Osteoblast (primary cell): ENCODE measurements around the gene CD274. TPM values are rescaled to one million over a fixed set of nuclear protein-coding genes. Genes with fewer than 3 reads are reported as not detected.
"Not testable (repeated sequence)": the region's sequence is repeated elsewhere in the genome, so short reads cannot be mapped to it uniquely, and the experiment has no call there.

Source experiments
- DNase-seq: peaks from one replicate; pipeline ENCODE4 v3.0.0; 2011; ENCODE audit warnings: low spot score, mixed read lengths; ENCODE audit not compliant: insufficient read length; ENCODE audit errors: missing footprints
- H2AFZ ChIP-seq: 2 replicates; pipeline ENCODE4 v1.6.0; 2011; ENCODE audit warnings: mild to moderate bottlenecking, low read length
- H3K27ac ChIP-seq: 2 replicates; pipeline ENCODE4 v1.5.1; 2011; ENCODE audit warnings: mild to moderate bottlenecking, low read depth, low read length, moderate library complexity
- H3K27me3 ChIP-seq: 2 replicates; pipeline ENCODE4 v1.6.0; 2012; ENCODE audit warnings: mild to moderate bottlenecking, control low read depth, inconsistent platforms, low read length, moderate library complexity; ENCODE audit not compliant: insufficient read depth
- H3K36me3 ChIP-seq: 2 replicates; pipeline ENCODE4 v1.5.1; 2011; ENCODE audit warnings: mild to moderate bottlenecking, low read length, control low read depth, moderate library complexity; ENCODE audit not compliant: insufficient read depth
- H3K4me1 ChIP-seq: 2 replicates; pipeline ENCODE4 v1.5.1; 2011; ENCODE audit warnings: mild to moderate bottlenecking, low read length, control low read depth, moderate library complexity; ENCODE audit not compliant: insufficient read depth
- H3K4me2 ChIP-seq: 2 replicates; pipeline ENCODE4 v1.6.0; 2011; ENCODE audit warnings: mild to moderate bottlenecking, low read length; ENCODE audit not compliant: insufficient read depth
- H3K4me3 ChIP-seq: fragments of 200-600 bp; sonication (generic); 3 replicates; pipeline ENCODE4 v1.5.1; 2012; ENCODE audit warnings: mild to moderate bottlenecking, low read length, inconsistent platforms; ENCODE audit not compliant: insufficient read depth
- H3K79me2 ChIP-seq: 2 replicates; pipeline ENCODE4 v1.6.0; 2012; ENCODE audit warnings: mild to moderate bottlenecking, low read length, control low read depth, inconsistent platforms; ENCODE audit not compliant: insufficient read depth
- H3K9me3 ChIP-seq: 2 replicates; pipeline ENCODE4 v1.5.1; 2011; ENCODE audit warnings: low read depth, low read length, control low read depth
- H4K20me1 ChIP-seq: 2 replicates; pipeline ENCODE4 v1.6.0; 2012; ENCODE audit warnings: mild to moderate bottlenecking, low read length, control low read depth; ENCODE audit not compliant: insufficient read depth
- CTCF ChIP-seq: IDR thresholded peaks from 2 replicates; pipeline ENCODE4 v1.5.1; 2011; ENCODE audit warnings: mild to moderate bottlenecking, low read depth, low read length, moderate library complexity; ENCODE audit errors: extremely low read depth
- total RNA-seq: library from RNA; depleted of rRNA; stranded (reverse); fragments of >200 nt; gene quantifications from 2 replicates; pipeline ENCODE4 v1.2.3, GENCODE V29; 2012

Gene CD274
- total RNA-seq, 1 donor = 0.72 TPM

- H3K36me3 ChIP-seq = no peaks in the 10 kb centered on the region
- peaks cover 21% of the 10 kb centered on the region for H3K4me1 ChIP-seq
- no peak for DNase-seq
- TF ChIP-seq CTCF = no peak
- no peaks in the 10 kb centered on the region for H3K9me3 ChIP-seq
- no peaks in the 10 kb centered on the region for H4K20me1 ChIP-seq
- no peak overlapping the region for H3K27ac ChIP-seq
- H3K4me2 ChIP-seq = no peak overlapping the region
- no peak overlapping the region for H3K4me3 ChIP-seq
- no peaks in the 10 kb centered on the region for H3K27me3 ChIP-seq
- H2AFZ ChIP-seq = no peak overlapping the region
- no peaks in the 10 kb centered on the region for H3K79me2 ChIP-seq
Observed at GRCh38 chr9:5489630-5490490, 39.5 kb downstream of the CD274 start.

DNA sequence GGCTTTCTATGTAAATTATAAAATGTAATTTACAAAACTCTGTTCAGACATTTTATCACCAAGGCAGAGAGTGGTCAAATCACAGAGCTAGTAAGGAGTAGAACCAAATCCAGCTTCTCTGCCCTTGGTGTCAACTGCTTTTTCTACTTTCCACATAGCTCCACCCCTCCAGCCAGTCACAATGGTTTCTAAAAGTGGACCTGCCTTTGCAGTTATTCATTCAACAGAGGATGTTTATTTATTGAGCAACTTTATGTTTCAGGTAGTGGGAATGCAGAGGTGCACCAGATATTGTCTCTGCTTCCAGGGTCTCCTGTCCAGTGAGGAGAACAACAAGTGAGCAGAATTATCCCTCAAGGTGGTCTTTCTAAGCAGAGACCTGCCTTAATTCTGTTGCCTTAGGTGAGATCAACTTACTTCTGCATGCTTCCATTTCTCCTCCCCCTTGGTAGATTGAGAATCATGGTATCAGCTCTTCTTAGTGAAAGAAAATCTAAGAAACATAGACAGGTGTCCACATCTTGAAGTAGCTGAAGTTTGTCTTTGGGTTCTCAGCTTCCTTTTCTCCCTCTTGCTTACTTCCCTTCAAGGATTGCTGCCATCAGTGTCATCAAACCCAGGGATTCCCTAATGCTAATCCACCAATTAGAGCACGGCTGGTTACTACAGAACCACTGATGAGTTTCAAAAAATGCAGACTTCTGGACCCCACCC lies 42.8 kb downstream of the CD274 start:
- no peaks in the 10 kb centered on the region for H3K79me2 ChIP-seq
- no peak for DNase-seq
- H3K4me1 ChIP-seq = peaks cover 21% of the 10 kb centered on the region
- H3K4me2 ChIP-seq = peak overlapping the region; percentile 65
- no peak for TF ChIP-seq CTCF
- peak overlapping the region; percentile 13 for H2AFZ ChIP-seq
- no peaks in the 10 kb centered on the region for H3K9me3 ChIP-seq
- peak overlapping the region; percentile 94 for H3K27ac ChIP-seq
- H3K36me3 ChIP-seq = no peaks in the 10 kb centered on the region
- H4K20me1 ChIP-seq = no peaks in the 10 kb centered on the region
- no peak overlapping the region for H3K4me3 ChIP-seq
- no peaks in the 10 kb centered on the region for H3K27me3 ChIP-seq

GRCh38 chr9:5493679-5494511 lies 43.6 kb downstream of the CD274 start:
- peak overlapping the region; percentile 94 for H3K27ac ChIP-seq
- no peaks in the 10 kb centered on the region for H3K36me3 ChIP-seq
- no peak for TF ChIP-seq CTCF
- H3K4me3 ChIP-seq = peak overlapping the region; percentile 3
- peak; percentile 83 for DNase-seq
- no peaks in the 10 kb centered on the region for H3K9me3 ChIP-seq
- no peaks in the 10 kb centered on the region for H3K27me3 ChIP-seq
- H2AFZ ChIP-seq = peak overlapping the region; percentile 73
- H4K20me1 ChIP-seq = no peaks in the 10 kb centered on the region
- peaks cover 16% of the 10 kb centered on the region for H3K4me1 ChIP-seq
- H3K79me2 ChIP-seq = no peaks in the 10 kb centered on the region
- H3K4me2 ChIP-seq = peak overlapping the region; percentile 65

DNA sequence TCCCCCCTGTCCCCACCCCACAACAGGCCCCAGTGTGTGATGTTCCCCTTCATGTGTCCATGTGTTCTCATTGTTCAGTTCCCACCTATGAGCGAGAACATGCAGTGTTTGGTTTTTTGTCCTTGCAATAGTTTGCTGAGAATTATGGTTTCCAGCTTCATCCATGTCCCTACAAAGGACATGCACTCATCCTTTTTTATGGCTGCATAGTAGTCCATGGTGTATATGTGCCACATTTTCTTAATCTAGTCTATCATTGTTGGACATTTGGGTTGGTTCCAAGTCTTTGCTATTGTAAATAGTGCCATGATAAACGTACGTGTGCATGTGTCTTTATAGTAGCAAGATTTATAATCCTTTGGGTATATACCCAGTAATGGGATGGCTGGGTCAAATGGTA lies 44.4 kb downstream of the CD274 start:
- H4K20me1 ChIP-seq, H3K9me3 ChIP-seq: not testable (repeated sequence)

More for the DNA sequence above, 44.4 kb downstream of the CD274 start:
- DNase-seq, H3K79me2 ChIP-seq, H2AFZ ChIP-seq, H3K4me2 ChIP-seq, H3K27ac ChIP-seq, H3K4me3 ChIP-seq, H3K27me3 ChIP-seq, H3K36me3 ChIP-seq: not testable (repeated sequence)
- peaks cover 19% of the 10 kb centered on the region for H3K4me1 ChIP-seq
